BE2C (cell line): ENCODE results near the gene ABITRAM.
"Not testable (repeated sequence)": the region's sequence is repeated elsewhere in the genome, so short reads cannot be mapped to it uniquely, and the experiment has no call there.

Experiments
- DNase-seq: peaks from one replicate; pipeline ENCODE4 v3.0.0-alpha.2; 2020
- H3K27me3 ChIP-seq: fragments of 250-450 bp; sonication (Bioruptor Pico); 2 replicates; pipeline ENCODE4 v1.5.1; 2020; ENCODE audit warnings: mild to moderate bottlenecking
- H3K36me3 ChIP-seq: fragments of 250-450 bp; sonication (Bioruptor Pico); 2 replicates; pipeline ENCODE4 v1.5.1; 2020; ENCODE audit warnings: mild to moderate bottlenecking
- H3K4me1 ChIP-seq: fragments of 250-450 bp; sonication (Bioruptor Pico); 2 replicates; pipeline ENCODE4 v1.5.1; 2020
- H3K4me3 ChIP-seq: 2 replicates; pipeline ENCODE4 v1.5.1; 2011; ENCODE audit warnings: low read depth, low read length
- H3K9me3 ChIP-seq: fragments of 250-450 bp; sonication (Bioruptor Pico); 2 replicates; pipeline ENCODE4 v1.5.1; 2020
- TF ChIP-seq, protein P1 (sequence below): IDR thresholded peaks from 2 replicates; pipeline ENCODE4 v1.5.1; 2012; ENCODE audit warnings: mild to moderate bottlenecking, low read depth, low read length

The ABITRAM gene

GRCh38 chr9:108897324-108898096 is 36.7 kb upstream of the ABITRAM start:
- H3K4me1 ChIP-seq: no peaks in the 10 kb centered on the region
- no peaks in the 10 kb centered on the region for H3K27me3 ChIP-seq
- no peak overlapping the region for H3K4me3 ChIP-seq
- DNase-seq: no peak
- H3K9me3 ChIP-seq: no peaks in the 10 kb centered on the region
- peaks cover 77% of the 10 kb centered on the region for H3K36me3 ChIP-seq
- TF ChIP-seq, protein P1, sequence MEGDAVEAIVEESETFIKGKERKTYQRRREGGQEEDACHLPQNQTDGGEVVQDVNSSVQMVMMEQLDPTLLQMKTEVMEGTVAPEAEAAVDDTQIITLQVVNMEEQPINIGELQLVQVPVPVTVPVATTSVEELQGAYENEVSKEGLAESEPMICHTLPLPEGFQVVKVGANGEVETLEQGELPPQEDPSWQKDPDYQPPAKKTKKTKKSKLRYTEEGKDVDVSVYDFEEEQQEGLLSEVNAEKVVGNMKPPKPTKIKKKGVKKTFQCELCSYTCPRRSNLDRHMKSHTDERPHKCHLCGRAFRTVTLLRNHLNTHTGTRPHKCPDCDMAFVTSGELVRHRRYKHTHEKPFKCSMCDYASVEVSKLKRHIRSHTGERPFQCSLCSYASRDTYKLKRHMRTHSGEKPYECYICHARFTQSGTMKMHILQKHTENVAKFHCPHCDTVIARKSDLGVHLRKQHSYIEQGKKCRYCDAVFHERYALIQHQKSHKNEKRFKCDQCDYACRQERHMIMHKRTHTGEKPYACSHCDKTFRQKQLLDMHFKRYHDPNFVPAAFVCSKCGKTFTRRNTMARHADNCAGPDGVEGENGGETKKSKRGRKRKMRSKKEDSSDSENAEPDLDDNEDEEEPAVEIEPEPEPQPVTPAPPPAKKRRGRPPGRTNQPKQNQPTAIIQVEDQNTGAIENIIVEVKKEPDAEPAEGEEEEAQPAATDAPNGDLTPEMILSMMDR: no peak

DNA sequence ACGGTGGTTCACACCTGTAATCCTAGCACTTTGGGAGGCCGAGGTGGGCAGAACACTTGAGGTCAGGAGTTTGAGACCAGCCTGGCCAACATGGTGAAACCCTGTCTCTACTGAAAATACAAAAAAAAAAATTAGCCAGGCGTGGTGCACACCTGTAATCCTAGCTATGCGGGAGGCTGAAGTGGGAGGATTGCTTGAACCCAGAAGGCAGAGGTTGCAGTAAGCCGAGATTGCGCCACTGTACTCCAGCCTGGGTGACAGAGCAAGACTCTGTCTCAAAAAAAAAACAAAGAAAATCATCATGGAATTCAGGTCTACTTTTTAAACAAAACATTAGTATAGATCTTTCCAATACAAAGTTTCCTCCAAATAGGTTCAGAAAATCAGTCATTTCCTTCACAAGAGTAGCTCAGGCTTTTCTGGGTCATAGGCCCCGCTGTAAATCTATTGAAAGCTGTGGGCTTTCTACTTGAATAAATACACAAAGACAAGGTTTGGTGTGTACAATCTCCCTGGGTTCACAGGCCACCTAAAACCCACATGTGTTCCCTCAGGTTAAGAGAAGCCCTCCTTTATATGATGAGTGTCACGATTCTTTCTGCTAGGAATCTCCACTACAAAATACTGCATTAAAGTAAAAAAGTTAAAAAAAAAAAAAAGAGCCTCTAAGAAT is 35.0 kb upstream of the ABITRAM start:
- H3K36me3 ChIP-seq: peaks cover 75% of the 10 kb centered on the region
- not testable (repeated sequence) for DNase-seq, H3K27me3 ChIP-seq, H3K4me1 ChIP-seq, H3K9me3 ChIP-seq, H3K4me3 ChIP-seq

DNA sequence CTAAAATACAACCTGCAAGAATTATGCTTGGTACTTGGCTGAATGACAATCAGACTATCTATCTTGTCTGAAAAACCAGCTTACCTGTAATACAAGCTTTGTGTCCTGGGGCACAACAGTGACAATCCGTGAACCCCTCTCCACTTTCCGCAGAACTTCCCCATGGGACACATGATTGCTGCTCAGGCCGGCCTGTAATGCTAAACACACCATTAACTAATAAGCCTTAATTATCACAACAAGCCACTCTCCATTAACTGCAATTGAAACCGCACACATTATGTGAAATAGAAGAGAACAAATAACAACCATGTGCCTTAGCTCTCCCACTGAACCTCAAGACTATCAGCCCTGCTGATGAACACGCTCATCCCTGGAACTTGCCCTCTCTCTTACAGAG is 34.0 kb upstream of the ABITRAM start:
- peaks cover 66% of the 10 kb centered on the region for H3K36me3 ChIP-seq
- TF ChIP-seq, protein P1: no peak
- H3K4me1 ChIP-seq: no peaks in the 10 kb centered on the region
- no peaks in the 10 kb centered on the region for H3K9me3 ChIP-seq
- no peak overlapping the region for H3K4me3 ChIP-seq
- DNase-seq: no peak
- H3K27me3 ChIP-seq: no peaks in the 10 kb centered on the region

DNA sequence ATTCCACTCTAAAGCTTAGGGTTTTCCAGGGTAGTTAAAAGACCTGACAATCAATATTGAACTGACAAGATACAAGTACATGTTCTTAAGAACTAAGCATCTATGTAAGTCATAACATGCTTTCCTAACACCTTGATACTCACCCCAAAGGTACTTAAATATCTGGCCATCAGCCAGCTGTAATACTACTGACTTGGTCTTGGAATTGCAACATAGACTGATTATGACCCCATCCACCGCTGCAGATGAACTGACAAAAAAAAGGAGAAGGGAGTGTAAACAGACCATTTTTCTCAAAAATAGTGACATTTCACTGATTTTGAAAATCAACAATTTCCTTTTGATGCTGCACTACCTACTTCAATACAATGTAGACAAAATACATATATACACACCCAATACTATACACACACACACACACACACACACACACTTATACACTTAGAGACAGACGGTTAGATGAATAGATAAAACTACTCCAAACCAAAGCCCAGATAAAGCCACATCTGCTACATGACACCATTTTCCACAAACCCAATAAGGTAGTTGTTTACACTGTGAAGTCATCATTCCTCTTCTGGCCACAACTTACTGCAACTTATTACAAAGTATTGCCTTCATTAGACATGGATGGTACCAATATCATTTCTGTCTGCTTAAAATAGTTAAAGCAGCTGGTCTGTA is 30.6 kb upstream of the ABITRAM start:
- H3K4me3 ChIP-seq: no peak overlapping the region
- no peaks in the 10 kb centered on the region for H3K9me3 ChIP-seq
- H3K36me3 ChIP-seq: peaks cover 56% of the 10 kb centered on the region
- TF ChIP-seq, protein P1: no peak
- no peaks in the 10 kb centered on the region for H3K27me3 ChIP-seq
- H3K4me1 ChIP-seq: no peaks in the 10 kb centered on the region
- DNase-seq: no peak

GRCh38 chr9:108904161-108904560 is 30.0 kb upstream of the ABITRAM start:
- peaks cover 52% of the 10 kb centered on the region for H3K36me3 ChIP-seq
- no peak for DNase-seq
- no peaks in the 10 kb centered on the region for H3K9me3 ChIP-seq
- TF ChIP-seq, protein P1: no peak
- no peaks in the 10 kb centered on the region for H3K4me1 ChIP-seq
- no peaks in the 10 kb centered on the region for H3K27me3 ChIP-seq
- H3K4me3 ChIP-seq: no peak overlapping the region

DNA sequence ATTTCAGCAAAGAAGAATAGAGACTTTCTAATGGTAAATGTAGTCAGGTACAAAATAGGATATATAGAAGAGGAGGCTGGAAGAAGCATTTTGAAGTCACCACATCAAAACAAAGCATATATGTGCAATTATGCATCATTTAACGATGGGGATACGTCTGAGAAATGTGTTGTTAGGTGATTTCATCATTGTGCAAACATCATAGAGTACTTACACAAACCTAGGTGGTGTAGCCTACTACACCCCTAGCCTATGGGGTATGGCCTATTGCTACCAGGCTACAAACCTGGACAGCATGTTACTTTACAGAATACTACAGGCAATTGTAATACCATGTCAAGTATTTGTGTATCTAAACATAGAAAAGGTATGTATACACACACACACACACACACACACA is 28.7 kb upstream of the ABITRAM start:
- TF ChIP-seq, protein P1: no peak
- no peaks in the 10 kb centered on the region for H3K27me3 ChIP-seq
- no peaks in the 10 kb centered on the region for H3K9me3 ChIP-seq
- peaks cover 41% of the 10 kb centered on the region for H3K36me3 ChIP-seq
- no peak for DNase-seq
- H3K4me3 ChIP-seq: no peak overlapping the region
- H3K4me1 ChIP-seq: no peaks in the 10 kb centered on the region
